Astrocyte (in vitro differentiated cells and primary cell): ENCODE measurements around the gene FLT1. TPM values are rescaled to one million over a fixed set of nuclear protein-coding genes. Genes with fewer than 3 reads are reported as not detected.

Source experiments
- DNase-seq: peaks from one replicate; pipeline ENCODE4 v3.0.0-alpha.2; 2010; ENCODE audit warnings: low read depth
- FAIRE-seq: peaks from 2 replicates; lab custom pipeline; 2011; peaks lifted over from hg19 to GRCh38; lab: Jason Lieb, UNC
- H2AFZ ChIP-seq: 2 replicates; pipeline ENCODE4 v1.6.0; 2012; ENCODE audit warnings: low read depth, low read length, inconsistent platforms
- H3K27ac ChIP-seq: 2 replicates; pipeline ENCODE4 v1.5.1; 2011; ENCODE audit warnings: low read depth, low read length, inconsistent platforms
- H3K27me3 ChIP-seq: 2 replicates; pipeline ENCODE4 v1.6.0; 2011; ENCODE audit warnings: low read length, inconsistent platforms; ENCODE audit not compliant: insufficient read depth
- H3K36me3 ChIP-seq: 2 replicates; pipeline ENCODE4 v1.5.1; 2011; ENCODE audit warnings: low read length, inconsistent platforms; ENCODE audit not compliant: insufficient read depth
- H3K4me1 ChIP-seq: 2 replicates; pipeline ENCODE4 v1.5.1; 2011; ENCODE audit warnings: low read length, inconsistent platforms; ENCODE audit not compliant: insufficient read depth
- H3K4me2 ChIP-seq: 2 replicates; pipeline ENCODE4 v1.6.0; 2012; ENCODE audit warnings: low read length, inconsistent platforms
- H3K4me3 ChIP-seq: 2 replicates; pipeline ENCODE4 v1.5.1; 2011; ENCODE audit warnings: low read depth, mild to moderate bottlenecking, low read length, inconsistent platforms; ENCODE audit not compliant: insufficient read depth
- H3K79me2 ChIP-seq: 2 replicates; pipeline ENCODE4 v1.6.0; 2012; ENCODE audit warnings: mild to moderate bottlenecking, low read length, inconsistent platforms; ENCODE audit not compliant: insufficient read depth
- H3K9ac ChIP-seq: 2 replicates; pipeline ENCODE4 v1.6.0; 2012; ENCODE audit warnings: mild to moderate bottlenecking, low read length, inconsistent platforms
- H3K9me3 ChIP-seq: 2 replicates; pipeline ENCODE4 v1.5.1; 2012; ENCODE audit warnings: low read depth, mild to moderate bottlenecking, low read length, inconsistent platforms; ENCODE audit not compliant: insufficient read depth
- H4K20me1 ChIP-seq: 2 replicates; pipeline ENCODE4 v1.6.0; 2012; ENCODE audit warnings: low read length, inconsistent platforms; ENCODE audit not compliant: insufficient read depth
- H3K27ac Mint-ChIP-seq: one replicate; pipeline ENCODE4 v1.8.0; 2021; ENCODE audit warnings: mild to moderate bottlenecking, mixed read lengths; ENCODE audit not compliant: unreplicated experiment
- H3K27me3 Mint-ChIP-seq: one replicate; pipeline ENCODE4 v1.8.0; 2021; ENCODE audit warnings: low read depth, mixed read lengths; ENCODE audit not compliant: unreplicated experiment
- H3K36me3 Mint-ChIP-seq: one replicate; pipeline ENCODE4 v1.8.0; 2021; ENCODE audit warnings: low read depth, mixed read lengths; ENCODE audit not compliant: unreplicated experiment
- H3K4me1 Mint-ChIP-seq: one replicate; pipeline ENCODE4 v1.8.0; 2021; ENCODE audit warnings: low read depth, mixed read lengths; ENCODE audit not compliant: unreplicated experiment
- H3K4me3 Mint-ChIP-seq: one replicate; pipeline ENCODE4 v1.8.0; 2021; ENCODE audit warnings: mild to moderate bottlenecking, moderate library complexity, mixed read lengths; ENCODE audit not compliant: unreplicated experiment
- H3K9me3 Mint-ChIP-seq: one replicate; pipeline ENCODE4 v1.8.0; 2021; ENCODE audit warnings: mild to moderate bottlenecking, mixed read lengths; ENCODE audit not compliant: unreplicated experiment
- CTCF ChIP-seq: IDR thresholded peaks from 2 replicates; pipeline ENCODE4 v1.5.1; 2011; ENCODE audit warnings: low read depth, mild to moderate bottlenecking, inconsistent platforms, low read length, moderate library complexity; ENCODE audit not compliant: insufficient read depth
- EZH2 ChIP-seq: IDR thresholded peaks from 2 replicates; pipeline ENCODE4 v1.6.1; 2012; ENCODE audit warnings: mild to moderate bottlenecking, low read length, inconsistent platforms; ENCODE audit not compliant: insufficient read depth
- total RNA-seq: library from RNA; stranded (reverse); gene quantifications from 2 replicates; pipeline ENCODE4 v1.2.1, GENCODE V29; 2021

The FLT1 gene
- total RNA-seq, 1 donor from 2014 or later: 7.3 TPM

- Mint-ChIP-seq H3K4me1 (peaks cover 13% of the 10 kb centered on the region), H3K36me3 (peaks cover 5% of the 10 kb centered on the region), H3K4me3 (no peak overlapping the region), H3K9me3 (peaks cover 3% of the 10 kb centered on the region), H3K27me3 (no peaks in the 10 kb centered on the region), H3K27ac (no peak overlapping the region)
- Histone ChIP-seq H3K27me3 (no peaks in the 10 kb centered on the region), H3K36me3 (no peaks in the 10 kb centered on the region), H2AFZ (no peak overlapping the region), H3K9ac (no peak overlapping the region), H3K4me3 (no peak overlapping the region), H3K79me2 (no peaks in the 10 kb centered on the region), H3K4me1 (no peaks in the 10 kb centered on the region), H4K20me1 (no peaks in the 10 kb centered on the region), H3K4me2 (no peak overlapping the region), H3K27ac (no peak overlapping the region), H3K9me3 (no peaks in the 10 kb centered on the region)
- TF ChIP-seq EZH2: no peak
- no peak for TF ChIP-seq CTCF
- FAIRE-seq: no peak
- no peak for DNase-seq
Measured at GRCh38 chr13:28426381-28426780, 68.5 kb downstream of the FLT1 start.

- Histone ChIP-seq H3K4me2 (no peak overlapping the region), H2AFZ (no peak overlapping the region), H3K79me2 (no peaks in the 10 kb centered on the region), H4K20me1 (no peaks in the 10 kb centered on the region), H3K27me3 (no peaks in the 10 kb centered on the region), H3K9me3 (no peaks in the 10 kb centered on the region), H3K4me1 (no peaks in the 10 kb centered on the region), H3K9ac (no peak overlapping the region), H3K36me3 (no peaks in the 10 kb centered on the region), H3K4me3 (no peak overlapping the region), H3K27ac (no peak overlapping the region)
- DNase-seq (no peak), FAIRE-seq (no peak)
- no peak overlapping the region for H3K27ac Mint-ChIP-seq
- TF ChIP-seq EZH2 (no peak), CTCF (no peak)
- no peak overlapping the region for H3K4me3 Mint-ChIP-seq
- peaks cover 13% of the 10 kb centered on the region for H3K4me1 Mint-ChIP-seq
- peaks cover 5% of the 10 kb centered on the region for H3K36me3 Mint-ChIP-seq
- H3K9me3 Mint-ChIP-seq: peaks cover 3% of the 10 kb centered on the region
- H3K27me3 Mint-ChIP-seq: no peaks in the 10 kb centered on the region
Measured at GRCh38 chr13:28425793-28426192, 69.1 kb downstream of the FLT1 start.

- H3K4me2 ChIP-seq: no peak overlapping the region
- no peaks in the 10 kb centered on the region for H3K9me3 ChIP-seq
- no peak for DNase-seq
- no peak for FAIRE-seq
- H3K27ac Mint-ChIP-seq: no peak overlapping the region
- no peaks in the 10 kb centered on the region for H3K36me3 ChIP-seq
- no peaks in the 10 kb centered on the region for H3K4me1 ChIP-seq
- H3K27ac ChIP-seq: no peak overlapping the region
- no peak overlapping the region for H3K9ac ChIP-seq
- no peak overlapping the region for H3K4me3 ChIP-seq
- TF ChIP-seq CTCF (no peak), EZH2 (no peak)
- peaks cover 5% of the 10 kb centered on the region for H3K36me3 Mint-ChIP-seq
- peaks cover 3% of the 10 kb centered on the region for H3K9me3 Mint-ChIP-seq
- no peaks in the 10 kb centered on the region for H3K27me3 Mint-ChIP-seq
- H4K20me1 ChIP-seq: no peaks in the 10 kb centered on the region
- H3K4me3 Mint-ChIP-seq: no peak overlapping the region
- peaks cover 8% of the 10 kb centered on the region for H3K4me1 Mint-ChIP-seq
- no peaks in the 10 kb centered on the region for H3K27me3 ChIP-seq
- no peaks in the 10 kb centered on the region for H3K79me2 ChIP-seq
- H2AFZ ChIP-seq: no peak overlapping the region
Measured at GRCh38 chr13:28424541-28424940, 70.4 kb downstream of the FLT1 start.
